IMR-90 (cell line): ENCODE data around the gene AQP1. TPM values are rescaled to one million over a fixed set of nuclear protein-coding genes. Genes with fewer than 3 reads are reported as not detected.

Experiments
- ATAC-seq: fragments of 200-7000 bp; cut with Tn5 transposase; 2 replicates; pipeline ENCODE4 v1.9.1; 2020; ENCODE audit warnings: low read depth, mild to moderate bottlenecking, moderate library complexity
- BruUV-seq: library from RNA; stranded (reverse); fragments of 400-500 nt; replicated peaks from 2 replicates; lab custom pipeline; 2021; lab: Mats Ljungman, UMichigan
- CTCF ChIA-PET: fragments of 300-600 bp; formaldehyde crosslinking; extraction: SDS; loops from one replicate; lab custom pipeline; 2021; ENCODE audit warnings: antibody characterized with exemption; lab: Yijun Ruan, JAX
- POLR2A ChIA-PET: fragments of 300-600 bp; sonication (Branson Sonifier 250); formaldehyde crosslinking; loops from one replicate; lab custom pipeline; 2022; ENCODE audit warnings: antibody characterized with exemption; ENCODE audit not compliant: unreplicated experiment; lab: Charles Lee
- DNase-seq: peaks from one replicate; pipeline ENCODE4 v3.0.0; 2013
- H2AFZ ChIP-seq: replicated peaks from 2 replicates; pipeline ENCODE3; 2013; ENCODE audit warnings: low read length, mild to moderate bottlenecking; ENCODE audit not compliant: poor library complexity
- H2AK5ac ChIP-seq: 2 replicates; pipeline ENCODE4 v1.6.1; 2013; ENCODE audit warnings: low read depth, low read length, inconsistent platforms
- H2AK9ac ChIP-seq: replicated peaks from 2 replicates; pipeline ENCODE3; 2013; ENCODE audit warnings: mild to moderate bottlenecking, low read depth, low read length, moderate library complexity; ENCODE audit not compliant: poor library complexity
- H2BK120ac ChIP-seq: 2 replicates; pipeline ENCODE4 v1.6.1; 2013; ENCODE audit warnings: low read depth, low read length, inconsistent platforms
- H2BK15ac ChIP-seq: 3 replicates; pipeline ENCODE4 v1.6.1; 2013; ENCODE audit warnings: low read depth, low read length, inconsistent platforms
- H2BK20ac ChIP-seq: 2 replicates; pipeline ENCODE4 v1.6.1; 2013; ENCODE audit warnings: low read depth, mild to moderate bottlenecking, inconsistent platforms, low read length, moderate library complexity
- H2BK5ac ChIP-seq: 2 replicates; pipeline ENCODE4 v1.6.1; 2013; ENCODE audit warnings: mild to moderate bottlenecking, low read depth, low read length, inconsistent platforms; ENCODE audit not compliant: poor library complexity, severe bottlenecking
- H3K14ac ChIP-seq: replicated peaks from 2 replicates; pipeline ENCODE4 v1.6.1; 2013; ENCODE audit warnings: low read depth, low read length, inconsistent platforms
- H3K18ac ChIP-seq: 2 replicates; pipeline ENCODE4 v1.6.1; 2013; ENCODE audit warnings: low read depth, low read length, control low read depth
- H3K23ac ChIP-seq: 2 replicates; pipeline ENCODE4 v1.6.1; 2013; ENCODE audit warnings: low read depth, low read length, inconsistent platforms
- H3K27ac ChIP-seq: 2 replicates; pipeline ENCODE4 v1.5.1; 2013; ENCODE audit warnings: mild to moderate bottlenecking, control low read depth, low read length; ENCODE audit not compliant: insufficient read depth
- H3K27me3 ChIP-seq: 2 replicates; pipeline ENCODE4 v1.6.1; 2013; ENCODE audit warnings: low read length; ENCODE audit not compliant: control insufficient read depth, insufficient read depth
- H3K36me3 ChIP-seq: 2 replicates; pipeline ENCODE4 v1.6.1; 2013; ENCODE audit warnings: low read length, mixed read lengths; ENCODE audit not compliant: control insufficient read depth, insufficient read depth
- H3K4ac ChIP-seq: 2 replicates; pipeline ENCODE4 v1.6.1; 2013; ENCODE audit warnings: low read depth, low read length, inconsistent platforms
- H3K4me1 ChIP-seq: 2 replicates; pipeline ENCODE4 v1.6.1; 2013; ENCODE audit warnings: low read length, mixed read lengths; ENCODE audit not compliant: control insufficient read depth, insufficient read depth
- H3K4me2 ChIP-seq: 2 replicates; pipeline ENCODE4 v1.6.1; 2013; ENCODE audit warnings: low read depth, mild to moderate bottlenecking, control low read depth, low read length, moderate library complexity
- H3K4me3 ChIP-seq: 2 replicates; pipeline ENCODE4 v1.5.1; 2013; ENCODE audit warnings: low read depth, mild to moderate bottlenecking, control low read depth, low read length, moderate library complexity; ENCODE audit not compliant: insufficient read depth
- H3K56ac ChIP-seq: 2 replicates; pipeline ENCODE4 v1.6.1; 2013; ENCODE audit warnings: low read length, inconsistent platforms; ENCODE audit not compliant: insufficient read depth; ENCODE audit errors: extremely low read depth
- H3K79me1 ChIP-seq, 2 experiments: 2 replicates each; pipeline ENCODE4 v1.6.1; 2013; ENCODE audit warnings: low read length in 2 of 2, inconsistent platforms in 1 of 2, low read depth in 1 of 2
- H3K9ac ChIP-seq: 2 replicates; pipeline ENCODE4 v1.6.1; 2013; ENCODE audit warnings: low read depth, low read length, control low read depth
- H3K9me1 ChIP-seq: 2 replicates; pipeline ENCODE4 v1.6.1; 2013; ENCODE audit warnings: low read length, inconsistent platforms; ENCODE audit not compliant: insufficient read depth
- H3K9me3 ChIP-seq: 2 replicates; pipeline ENCODE4 v1.6.1; 2013; ENCODE audit warnings: low read length; ENCODE audit not compliant: control insufficient read depth, insufficient read depth
- H4K20me1 ChIP-seq: 2 replicates; pipeline ENCODE4 v1.6.1; 2013; ENCODE audit warnings: low read length, inconsistent platforms; ENCODE audit not compliant: insufficient read depth
- H4K5ac ChIP-seq: 2 replicates; pipeline ENCODE4 v1.6.1; 2013; ENCODE audit warnings: mild to moderate bottlenecking, low read depth, low read length, control low read depth
- H4K8ac ChIP-seq, 2 experiments: 2 replicates each; pipeline ENCODE4 v1.6.1; 2013; ENCODE audit warnings: low read depth in 2 of 2, low read length in 2 of 2, control low read depth in 1 of 2, inconsistent platforms in 1 of 2
- H4K91ac ChIP-seq: 2 replicates; pipeline ENCODE4 v1.6.1; 2013; ENCODE audit warnings: low read depth, low read length, inconsistent platforms; ENCODE audit not compliant: insufficient read depth
- RAD21 ChIP-seq: IDR thresholded peaks from 2 replicates; pipeline ENCODE4 v1.6.1; 2012; ENCODE audit warnings: low read length, improper control_type of control experiment
- RCOR1 ChIP-seq: IDR thresholded peaks from 2 replicates; pipeline ENCODE4 v1.6.1; 2012; ENCODE audit warnings: mild to moderate bottlenecking, low read length, improper control_type of control experiment; ENCODE audit not compliant: insufficient replicate concordance
- RFX5 ChIP-seq: IDR thresholded peaks from 2 replicates; pipeline ENCODE4 v1.8.0; 2012; ENCODE audit warnings: low read depth, mild to moderate bottlenecking, low read length, moderate library complexity
- WGBS, 2 experiments: methylation state at CpG; one replicate each; pipeline versions ENCODE4 v1.1.5 to v1.1.7; 2013; ENCODE audit warnings: missing lambda C conversion rate in 2 of 2; ENCODE audit not compliant: insufficient read length in 1 of 2; ENCODE audit errors: extremely low coverage in 2 of 2; 5-methylcytosine and 5-hydroxymethylcytosine counted together
- dilution Hi-C: fragments of 300-500 bp; cut with HindIII; formaldehyde crosslinking; loops from one replicate; pipeline ENCODE4 v1.14.3; 2018; ENCODE audit warnings: low sequenced_read_pairs; ENCODE audit not compliant: unreplicated experiment
- in situ Hi-C: fragments of 300-500 bp; cut with MboI; formaldehyde crosslinking; loops from 3 replicates; pipeline ENCODE4 v1.14.3; 2019; ENCODE audit warnings: low sequenced_read_pairs, inconsistent platforms, mixed read lengths
- intact Hi-C: fragments of 100-400 bp; cut with micrococcal nuclease; formaldehyde crosslinking; loops from 2 replicates; pipeline ENCODE4 v1.10.0; 2022
- polyA plus RNA-seq, 3 experiments: library from polyadenylated mRNA; depleted of rRNA; stranded (reverse); fragments of >200 nt; gene quantifications; 2 replicates each; pipeline ENCODE4 v1.2.3, GENCODE V29; 2012; ENCODE audit warnings: low replicate concordance in 1 of 3
- total RNA-seq: library from RNA; depleted of rRNA; stranded (reverse); fragments of >200 nt; gene quantifications from 2 replicates; pipeline ENCODE4 v1.2.3, GENCODE V29; 2012
- TF ChIP-seq, protein P1 (sequence below): fragments of 150-350 bp; IDR thresholded peaks from 2 replicates; pipeline ENCODE4 v1.6.1; 2017; ENCODE audit warnings: mild to moderate bottlenecking, antibody characterized with exemption, low read length, low read depth
- TF ChIP-seq, protein P2 (sequence below): fragments of 150-350 bp; IDR thresholded peaks from 2 replicates; pipeline ENCODE4 v1.6.1; 2016; ENCODE audit warnings: low read depth, mild to moderate bottlenecking, low read length, moderate library complexity, borderline replicate concordance

Gene AQP1
- total and polyA plus RNA-seq, 2 of the 4 experiments (the other 2 are of a cell fraction) = 0.18 to 0.39 TPM

DNA sequence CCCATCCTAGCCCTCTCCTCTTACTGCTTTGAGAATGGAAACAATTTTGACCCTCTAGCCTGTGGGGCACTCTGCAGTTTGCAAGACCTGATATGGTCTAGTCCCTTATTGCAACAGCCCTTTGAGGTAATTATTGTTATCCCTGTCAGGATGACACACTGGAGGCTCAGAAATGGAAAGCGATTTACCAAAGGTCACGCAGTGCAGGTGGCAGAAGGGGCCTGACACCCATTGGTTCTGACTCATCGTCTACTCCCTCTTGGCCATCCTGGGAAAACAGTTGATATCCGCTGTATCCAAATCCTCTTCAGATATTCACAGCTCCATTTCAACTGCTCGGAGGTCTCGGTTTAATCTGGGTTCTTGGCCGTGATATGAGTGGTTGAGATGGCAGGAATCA lies 44.7 kb upstream of the AQP1 start:
- H3K4me2 ChIP-seq = no peak overlapping the region
- in situ Hi-C loops = no loop called here
- H2BK120ac ChIP-seq = no peak overlapping the region
- no peak overlapping the region for H3K4ac ChIP-seq
- no TSS peak for BruUV-seq
- no peak overlapping the region for H2BK20ac ChIP-seq
- ATAC-seq (no peak), DNase-seq (no peak)
- no peak overlapping the region for H4K5ac ChIP-seq
- H3K36me3 ChIP-seq = no peaks in the 10 kb centered on the region
- no peak overlapping the region for H4K8ac ChIP-seq
- no peak overlapping the region for H3K4me3 ChIP-seq
- H3K9ac ChIP-seq = no peak overlapping the region
- no peaks in the 10 kb centered on the region for H3K9me3 ChIP-seq
- H3K4me1 ChIP-seq = peaks cover 10% of the 10 kb centered on the region
- no peaks in the 10 kb centered on the region for H3K27me3 ChIP-seq
- H3K9me1 ChIP-seq = peaks cover 11% of the 10 kb centered on the region
- POLR2A ChIA-PET = no interaction called here
- intact Hi-C loops = no loop called here
- H3K23ac ChIP-seq = no peak overlapping the region
- H2BK15ac ChIP-seq = no peak overlapping the region
- H3K56ac ChIP-seq = no peak overlapping the region
- dilution Hi-C loops = no loop called here
- WGBS, 2 experiments = 92% methylated on average over 2 of the region's 7 CpGs; no CpG with 5 or more reads in 1 of the 2 experiments
- H2AFZ ChIP-seq = no peak overlapping the region
- no peak overlapping the region for H3K14ac ChIP-seq
- no peak overlapping the region for H3K27ac ChIP-seq
- H4K91ac ChIP-seq = no peak overlapping the region
- no peak for TF ChIP-seq RAD21
- TF ChIP-seq RCOR1 = no peak
- TF ChIP-seq, protein P1, sequence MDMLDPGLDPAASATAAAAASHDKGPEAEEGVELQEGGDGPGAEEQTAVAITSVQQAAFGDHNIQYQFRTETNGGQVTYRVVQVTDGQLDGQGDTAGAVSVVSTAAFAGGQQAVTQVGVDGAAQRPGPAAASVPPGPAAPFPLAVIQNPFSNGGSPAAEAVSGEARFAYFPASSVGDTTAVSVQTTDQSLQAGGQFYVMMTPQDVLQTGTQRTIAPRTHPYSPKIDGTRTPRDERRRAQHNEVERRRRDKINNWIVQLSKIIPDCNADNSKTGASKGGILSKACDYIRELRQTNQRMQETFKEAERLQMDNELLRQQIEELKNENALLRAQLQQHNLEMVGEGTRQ = no peak
- TF ChIP-seq RFX5 = no peak
- TF ChIP-seq, protein P2, sequence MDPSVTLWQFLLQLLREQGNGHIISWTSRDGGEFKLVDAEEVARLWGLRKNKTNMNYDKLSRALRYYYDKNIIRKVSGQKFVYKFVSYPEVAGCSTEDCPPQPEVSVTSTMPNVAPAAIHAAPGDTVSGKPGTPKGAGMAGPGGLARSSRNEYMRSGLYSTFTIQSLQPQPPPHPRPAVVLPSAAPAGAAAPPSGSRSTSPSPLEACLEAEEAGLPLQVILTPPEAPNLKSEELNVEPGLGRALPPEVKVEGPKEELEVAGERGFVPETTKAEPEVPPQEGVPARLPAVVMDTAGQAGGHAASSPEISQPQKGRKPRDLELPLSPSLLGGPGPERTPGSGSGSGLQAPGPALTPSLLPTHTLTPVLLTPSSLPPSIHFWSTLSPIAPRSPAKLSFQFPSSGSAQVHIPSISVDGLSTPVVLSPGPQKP = no peak
- no peak overlapping the region for H2AK9ac ChIP-seq
- no peak overlapping the region for H2AK5ac ChIP-seq
- no peak overlapping the region for H3K18ac ChIP-seq
- no peaks in the 10 kb centered on the region for H4K20me1 ChIP-seq
- H2BK5ac ChIP-seq = no peak overlapping the region
- H3K79me1 ChIP-seq = no peaks in the 10 kb centered on the region
- CTCF ChIA-PET = interaction anchor here (1.0 kb wide), 1 partner anchor 10 kb away, joined by 3 read pairs; no protein-coding TSS in a partner anchor
